MM.1S (cell line): Measurements from ENCODE around the gene TRAM2.
A peak's percentile ranks its signal among the peaks of the same experiment; 100 is the strongest.

Experiments
- DNase-seq: peaks from one replicate; pipeline ENCODE4 v3.0.0-alpha.2; 2015
- H2AFZ ChIP-seq: fragments of 300-600 bp; sonication (generic); 2 replicates; pipeline ENCODE4 v1.6.0; 2016; ENCODE audit warnings: antibody characterized with exemption, low read length
- H3F3A ChIP-seq: fragments of 300-600 bp; sonication (generic); 2 replicates; pipeline ENCODE4 v1.6.1; 2016; ENCODE audit warnings: mild to moderate bottlenecking, antibody characterized with exemption, low read length, moderate library complexity, mixed read lengths; ENCODE audit not compliant: insufficient read depth
- H3K27ac ChIP-seq: fragments of 300-600 bp; sonication (generic); 2 replicates; pipeline ENCODE4 v1.5.1; 2016; ENCODE audit warnings: mild to moderate bottlenecking, low read length
- H3K27me3 ChIP-seq: fragments of 300-600 bp; sonication (generic); replicated peaks from 2 replicates; pipeline ENCODE4 v1.6.0; 2016; ENCODE audit warnings: low read length; ENCODE audit not compliant: insufficient read depth
- H3K36me3 ChIP-seq: fragments of 300-600 bp; sonication (generic); replicated peaks from 2 replicates; pipeline ENCODE4 v1.6.1; 2016; ENCODE audit warnings: mild to moderate bottlenecking, low read length, mixed read lengths; ENCODE audit not compliant: insufficient read depth
- H3K4me1 ChIP-seq: fragments of 300-600 bp; sonication (generic); 2 replicates; pipeline ENCODE4 v1.6.1; 2016; ENCODE audit warnings: low read length, mixed read lengths
- H3K4me2 ChIP-seq: fragments of 300-600 bp; sonication (generic); 2 replicates; pipeline ENCODE4 v1.6.0; 2016; ENCODE audit warnings: low read depth, low read length
- H3K4me3 ChIP-seq: fragments of 300-600 bp; sonication (generic); 2 replicates; pipeline ENCODE4 v1.5.1; 2016; ENCODE audit warnings: low read length, mixed read lengths
- H3K79me2 ChIP-seq: fragments of 300-600 bp; sonication (generic); 2 replicates; pipeline ENCODE4 v1.6.1; 2016; ENCODE audit warnings: mixed run types, low read length, mixed read lengths
- H3K9ac ChIP-seq: fragments of 300-600 bp; sonication (generic); 2 replicates; pipeline ENCODE4 v1.6.1; 2016; ENCODE audit warnings: low read length, mixed read lengths
- H3K9me2 ChIP-seq: fragments of 300-600 bp; sonication (generic); replicated peaks from 2 replicates; pipeline ENCODE4 v1.6.1; 2016; ENCODE audit warnings: mild to moderate bottlenecking, low read length, mixed read lengths; ENCODE audit not compliant: insufficient read depth
- H3K9me3 ChIP-seq: fragments of 300-600 bp; sonication (generic); replicated peaks from 2 replicates; pipeline ENCODE4 v1.6.1; 2016; ENCODE audit warnings: mild to moderate bottlenecking, low read length, mixed read lengths; ENCODE audit not compliant: insufficient read depth
- H4K20me1 ChIP-seq: fragments of 300-600 bp; sonication (generic); 2 replicates; pipeline ENCODE4 v1.6.1; 2016; ENCODE audit warnings: mild to moderate bottlenecking, low read length, moderate library complexity, mixed read lengths; ENCODE audit not compliant: insufficient read depth
- CTCF ChIP-seq: fragments of 300-600 bp; sonication (generic); IDR thresholded peaks from 2 replicates; pipeline ENCODE4 v1.5.1; 2016; ENCODE audit warnings: antibody characterized with exemption, low read length, mixed read lengths
- EZH2 ChIP-seq: fragments of 300-600 bp; sonication (generic); optimal IDR thresholded peaks from 2 replicates; pipeline ENCODE3; 2017; ENCODE audit warnings: low read depth, mild to moderate bottlenecking, antibody characterized with exemption, low read length, mixed read lengths
- EZH2phosphoT487 ChIP-seq: fragments of 300-600 bp; sonication (generic); IDR thresholded peaks from 2 replicates; pipeline ENCODE4 v1.6.1; 2018; ENCODE audit warnings: antibody characterized with exemption, low read length

TRAM2 gene

GRCh38 chr6:52527436-52527835, 49.4 kb downstream of the TRAM2 start:
- peaks cover 88% of the 10 kb centered on the region for H3K79me2 ChIP-seq
- H3F3A ChIP-seq = peaks cover 41% of the 10 kb centered on the region
- no peak overlapping the region for H2AFZ ChIP-seq
- H3K4me1 ChIP-seq = peaks cover 75% of the 10 kb centered on the region
- no peak overlapping the region for H3K4me2 ChIP-seq
- H3K27ac ChIP-seq = no peak overlapping the region
- no peaks in the 10 kb centered on the region for H4K20me1 ChIP-seq
- H3K36me3 ChIP-seq = no peaks in the 10 kb centered on the region
- TF ChIP-seq CTCF = no peak
- no peak overlapping the region for H3K9ac ChIP-seq
- no peak overlapping the region for H3K4me3 ChIP-seq
- H3K9me3 ChIP-seq = no peaks in the 10 kb centered on the region
- no peaks in the 10 kb centered on the region for H3K27me3 ChIP-seq
- no peaks in the 10 kb centered on the region for H3K9me2 ChIP-seq
- DNase-seq = no peak

GRCh38 chr6:52526634-52527033, 50.2 kb downstream of the TRAM2 start:
- Histone ChIP-seq H3K27me3 (no peaks in the 10 kb centered on the region), H3K9me3 (no peaks in the 10 kb centered on the region), H3K9me2 (no peaks in the 10 kb centered on the region), H3K27ac (no peak overlapping the region), H3F3A (peaks cover 33% of the 10 kb centered on the region), H3K9ac (no peak overlapping the region), H3K4me1 (peaks cover 67% of the 10 kb centered on the region), H3K4me3 (no peak overlapping the region), H4K20me1 (no peaks in the 10 kb centered on the region), H3K79me2 (peaks cover 88% of the 10 kb centered on the region), H2AFZ (no peak overlapping the region), H3K4me2 (no peak overlapping the region), H3K36me3 (no peaks in the 10 kb centered on the region; the same call in 1 of the 2 replicates)
- DNase-seq = no peak
- no peak for TF ChIP-seq EZH2
- TF ChIP-seq EZH2phosphoT487 = no peak
- TF ChIP-seq CTCF = no peak

- Histone ChIP-seq H3F3A (peaks cover 16% of the 10 kb centered on the region), H3K27me3 (no peaks in the 10 kb centered on the region), H3K4me3 (no peak overlapping the region), H3K9me2 (no peaks in the 10 kb centered on the region), H3K79me2 (peaks cover 86% of the 10 kb centered on the region), H2AFZ (no peak overlapping the region), H3K27ac (peak overlapping the region; percentile 14; the same call in 1 of the 2 replicates), H3K36me3 (no peaks in the 10 kb centered on the region; the same call in 1 of the 2 replicates), H3K9ac (no peak overlapping the region), H4K20me1 (no peaks in the 10 kb centered on the region), H3K4me1 (peaks cover 54% of the 10 kb centered on the region), H3K4me2 (no peak overlapping the region), H3K9me3 (no peaks in the 10 kb centered on the region)
- TF ChIP-seq EZH2phosphoT487 (no peak), CTCF (no peak), EZH2 (no peak)
- no peak for DNase-seq
Measured at GRCh38 chr6:52524918-52525317, 51.9 kb downstream of the TRAM2 start.
